22Rv1 (cell line): Measurements from ENCODE around the gene IPCEF1.

Experiments used
- CTCF ChIP-seq: fragments of 450-650 bp; IDR thresholded peaks from 2 replicates; pipeline ENCODE4 v1.5.1; 2017; ENCODE audit warnings: mild to moderate bottlenecking
- ZFX ChIP-seq: fragments of 450-650 bp; IDR thresholded peaks from 2 replicates; pipeline ENCODE4 v1.6.1; 2017; ENCODE audit warnings: antibody characterized with exemption, borderline replicate concordance

GRCh38 chr6:154111025-154111424, 245.6 kb downstream of the IPCEF1 start:
- TF ChIP-seq CTCF (no peak), ZFX (no peak)
